Endothelial cell of umbilical vein (primary cell): ENCODE data around the gene MEF2C. TPM values are rescaled to one million over a fixed set of nuclear protein-coding genes. Genes with fewer than 3 reads are reported as not detected.

Experiments
- BruUV-seq: library from RNA; stranded (reverse); fragments of 400-500 nt; replicated peaks from 2 replicates; lab custom pipeline; 2021; lab: Mats Ljungman, UMichigan
- CTCF ChIA-PET: fragments of 300-600, 350-600 bp; sonication (Branson Sonifier 250); formaldehyde crosslinking; loops from one replicate; lab custom pipeline; 2021; ENCODE audit warnings: antibody characterized with exemption, inconsistent platforms; lab: Charles Lee
- POLR2A ChIA-PET: fragments of 300-600, 350-600 bp; sonication (Branson Sonifier 250); formaldehyde crosslinking; loops from one replicate; lab custom pipeline; 2021; ENCODE audit warnings: antibody characterized with exemption, inconsistent platforms; lab: Charles Lee
- DNase-seq: peaks from one replicate; pipeline ENCODE4 v3.0.0-alpha.2; 2011; ENCODE audit warnings: low read depth, low spot score
- FAIRE-seq: peaks from 2 replicates; lab custom pipeline; 2011; peaks lifted over from hg19 to GRCh38; lab: Jason Lieb, UNC
- H2AFZ ChIP-seq: 2 replicates; pipeline ENCODE4 v1.6.0; 2012; ENCODE audit warnings: low read depth, low read length, control low read depth, inconsistent platforms
- H3K27ac ChIP-seq: 2 replicates; pipeline ENCODE4 v1.5.1; 2011; ENCODE audit warnings: low read depth, mild to moderate bottlenecking, control low read depth, low read length, moderate library complexity; ENCODE audit not compliant: insufficient read depth
- H3K27me3 ChIP-seq, 2 experiments: 2 replicates each; pipeline versions ENCODE4 v1.6.0 to v1.6.1; 2011; ENCODE audit warnings: low read length in 2 of 2, mixed read lengths in 1 of 2; ENCODE audit not compliant: control insufficient read depth in 2 of 2, insufficient read depth in 2 of 2
- H3K36me3 ChIP-seq, 2 experiments: 2 replicates in 1 of 2; 3 replicates in 1 of 2; pipeline ENCODE4 v1.5.1; 2011; ENCODE audit warnings: low read length in 2 of 2, mild to moderate bottlenecking in 1 of 2, moderate library complexity in 1 of 2; ENCODE audit not compliant: control insufficient read depth in 2 of 2, insufficient read depth in 2 of 2; ENCODE audit errors: extremely low read depth in 1 of 2
- H3K4me1 ChIP-seq: 3 replicates; pipeline ENCODE4 v1.5.1; 2011; ENCODE audit warnings: mild to moderate bottlenecking, low read length; ENCODE audit not compliant: control insufficient read depth, insufficient read depth; ENCODE audit errors: extremely low read depth
- H3K4me2 ChIP-seq: 2 replicates; pipeline ENCODE4 v1.6.1; 2011; ENCODE audit warnings: low read length, control low read depth, mixed read lengths; ENCODE audit not compliant: insufficient read depth
- H3K4me3 ChIP-seq, 3 experiments: fragments of 200-600 bp in 1 of 3; sonication (generic), shearing (Covaris generic) in 1 of 3; replicated peaks in 1 of 3; 2 replicates each; pipeline ENCODE4 v1.5.1; 2011 to 2016; ENCODE audit warnings: control low read depth in 3 of 3, low read length in 3 of 3, mild to moderate bottlenecking in 2 of 3, inconsistent platforms in 1 of 3, low read depth in 1 of 3, moderate library complexity in 1 of 3; ENCODE audit not compliant: insufficient read depth in 1 of 3
- H3K79me2 ChIP-seq: 2 replicates; pipeline ENCODE4 v1.6.0; 2012; ENCODE audit warnings: low read length, inconsistent platforms; ENCODE audit not compliant: control insufficient read depth, insufficient read depth
- H3K9ac ChIP-seq: replicated peaks from 2 replicates; pipeline ENCODE3; 2011; ENCODE audit warnings: low read length, control low read depth; ENCODE audit not compliant: insufficient read depth; ENCODE audit errors: extremely low read depth
- H3K9me1 ChIP-seq: replicated peaks from 3 replicates; pipeline ENCODE4 v1.6.0; 2011; ENCODE audit warnings: mild to moderate bottlenecking, low read length; ENCODE audit not compliant: control insufficient read depth, insufficient read depth; ENCODE audit errors: extremely low read depth
- H3K9me3 ChIP-seq: replicated peaks from 2 replicates; pipeline ENCODE4 v1.5.1; 2012; ENCODE audit warnings: low read length, inconsistent platforms; ENCODE audit not compliant: control insufficient read depth, insufficient read depth
- H4K20me1 ChIP-seq: replicated peaks from 2 replicates; pipeline ENCODE3; 2011; ENCODE audit warnings: mild to moderate bottlenecking, low read length; ENCODE audit not compliant: control insufficient read depth, insufficient read depth; ENCODE audit errors: extremely low read depth
- EZH2 ChIP-seq: IDR thresholded peaks from 2 replicates; pipeline ENCODE4 v1.6.1; 2012; ENCODE audit warnings: borderline replicate concordance, low read depth, mild to moderate bottlenecking, moderate library complexity, low read length, inconsistent platforms; ENCODE audit not compliant: severe bottlenecking
- FOS ChIP-seq: IDR thresholded peaks from 2 replicates; pipeline ENCODE4 v1.6.1; 2011; ENCODE audit warnings: mild to moderate bottlenecking, low read length, moderate library complexity, borderline replicate concordance; ENCODE audit not compliant: insufficient read depth
- GATA2 ChIP-seq: IDR thresholded peaks from 2 replicates; pipeline ENCODE4 v1.7.0; 2011; ENCODE audit warnings: low read depth, mild to moderate bottlenecking, moderate library complexity, mixed read lengths, low read length; ENCODE audit not compliant: insufficient read length, insufficient read depth
- JUN ChIP-seq: IDR thresholded peaks from 2 replicates; pipeline ENCODE4 v1.6.1; 2011; ENCODE audit warnings: borderline replicate concordance, low read depth; ENCODE audit not compliant: insufficient read length, insufficient read depth
- dilution Hi-C: fragments of 300-500 bp; cut with MboI; formaldehyde crosslinking; loops from one replicate; pipeline ENCODE4 v1.15.0; 2019; ENCODE audit warnings: low sequenced_read_pairs; ENCODE audit not compliant: extremely low pct_ligation_motif_present
- intact Hi-C: fragments of 100-400 bp; cut with micrococcal nuclease; formaldehyde crosslinking; loops from one replicate; pipeline ENCODE4 v1.10.0; 2022
- polyA plus RNA-seq, 4 experiments: library from polyadenylated mRNA; depleted of rRNA in 3 of 4; stranded (reverse) in 3 of 4; unstranded in 1 of 4; fragments of >200 nt; gene quantifications; 2 replicates each; pipeline versions ENCODE4 v1.2.1 to v1.2.3, GENCODE V29; 2011 to 2012; ENCODE audit warnings: missing spikeins in 1 of 4
- total RNA-seq: library from RNA; stranded (reverse); gene quantifications from 2 replicates; pipeline ENCODE4 v1.2.3, GENCODE V29; 2021
- TF ChIP-seq, protein P1 (sequence below), 2 donors: IDR thresholded peaks; 1 replicate in 1 of 2; 2 replicates in 1 of 2; pipeline ENCODE4 v1.5.1; 2011; ENCODE audit warnings: low read length in 2 of 2, mild to moderate bottlenecking in 2 of 2, moderate library complexity in 2 of 2, control low read depth in 1 of 2, inconsistent platforms in 1 of 2, low read depth in 1 of 2; ENCODE audit not compliant: insufficient read depth in 1 of 2; ENCODE audit errors: extremely low read depth in 1 of 2

Gene MEF2C
- total and polyA plus RNA-seq, 2 donors (not counting 3 experiments of a cell fraction or from before 2014, with no cell fraction given): 21.2 to 67.7 TPM

DNA sequence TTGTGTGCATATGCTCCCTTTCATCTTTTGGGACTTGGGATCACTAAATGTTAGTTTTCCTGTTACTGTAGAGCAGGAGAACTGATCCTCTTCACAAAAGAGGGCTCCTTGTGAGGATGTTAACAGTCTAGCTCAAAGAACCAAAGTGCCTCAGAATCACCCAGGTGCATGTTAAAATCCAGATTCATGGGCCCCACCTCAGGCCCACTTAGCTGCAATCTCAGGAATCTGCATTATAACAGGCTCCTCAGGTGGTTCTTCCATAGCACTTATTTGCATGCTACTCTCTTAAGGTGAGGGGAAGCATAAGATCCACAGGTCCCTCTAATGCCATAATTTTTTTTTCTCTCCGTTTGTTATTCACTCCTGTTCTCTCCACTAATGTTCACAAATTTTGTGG, 14.8 kb upstream of the MEF2C start:
- ChIA-PET POLR2A (no interaction called here), CTCF (no interaction called here)
- Histone ChIP-seq H3K79me2 (no peaks in the 10 kb centered on the region), H3K36me3 (no peaks in the 10 kb centered on the region), H3K27ac (no peak overlapping the region), H3K4me1 (no peaks in the 10 kb centered on the region), H3K4me2 (no peak overlapping the region), H4K20me1 (no peaks in the 10 kb centered on the region), H3K27me3 (no peaks in the 10 kb centered on the region), H3K9ac (no peak overlapping the region), H3K9me3 (no peaks in the 10 kb centered on the region), H3K9me1 (no peaks in the 10 kb centered on the region), H2AFZ (no peak overlapping the region), H3K4me3 (no peak overlapping the region)
- intact Hi-C loops: no loop called here
- BruUV-seq: no TSS peak
- TF ChIP-seq FOS (no peak), EZH2 (no peak), JUN (no peak), GATA2 (no peak)
- TF ChIP-seq, protein P1, sequence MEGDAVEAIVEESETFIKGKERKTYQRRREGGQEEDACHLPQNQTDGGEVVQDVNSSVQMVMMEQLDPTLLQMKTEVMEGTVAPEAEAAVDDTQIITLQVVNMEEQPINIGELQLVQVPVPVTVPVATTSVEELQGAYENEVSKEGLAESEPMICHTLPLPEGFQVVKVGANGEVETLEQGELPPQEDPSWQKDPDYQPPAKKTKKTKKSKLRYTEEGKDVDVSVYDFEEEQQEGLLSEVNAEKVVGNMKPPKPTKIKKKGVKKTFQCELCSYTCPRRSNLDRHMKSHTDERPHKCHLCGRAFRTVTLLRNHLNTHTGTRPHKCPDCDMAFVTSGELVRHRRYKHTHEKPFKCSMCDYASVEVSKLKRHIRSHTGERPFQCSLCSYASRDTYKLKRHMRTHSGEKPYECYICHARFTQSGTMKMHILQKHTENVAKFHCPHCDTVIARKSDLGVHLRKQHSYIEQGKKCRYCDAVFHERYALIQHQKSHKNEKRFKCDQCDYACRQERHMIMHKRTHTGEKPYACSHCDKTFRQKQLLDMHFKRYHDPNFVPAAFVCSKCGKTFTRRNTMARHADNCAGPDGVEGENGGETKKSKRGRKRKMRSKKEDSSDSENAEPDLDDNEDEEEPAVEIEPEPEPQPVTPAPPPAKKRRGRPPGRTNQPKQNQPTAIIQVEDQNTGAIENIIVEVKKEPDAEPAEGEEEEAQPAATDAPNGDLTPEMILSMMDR (IDR thresholded peaks at IDR 0.05; ENCODE audit: extremely low read depth in 1 of 2, insufficient read depth in 1 of 2, low read depth in 1 of 2, low read length in 2 of 2): no peak
- DNase-seq: no peak
- no peak for FAIRE-seq
- dilution Hi-C loops: no loop called here
